Stimulated activated CD4-positive, alpha-beta T cell treated with anti-CD3 and anti-CD28 coated beads, Interleukin-1b, Interleukin-23, amount 100 ng/mL, for 4 hours (primary cell): ENCODE data around the gene IMMT.
"Not testable (repeated sequence)": the region's sequence is repeated elsewhere in the genome, so short reads cannot be mapped to it uniquely, and the experiment has no call there.

ENCODE experiments used
- DNase-seq, 2 donors: peaks; one replicate each; pipeline ENCODE4 v3.0.0-alpha.2; 2020; ENCODE audit warnings: low read depth in 2 of 2

Gene IMMT

DNA sequence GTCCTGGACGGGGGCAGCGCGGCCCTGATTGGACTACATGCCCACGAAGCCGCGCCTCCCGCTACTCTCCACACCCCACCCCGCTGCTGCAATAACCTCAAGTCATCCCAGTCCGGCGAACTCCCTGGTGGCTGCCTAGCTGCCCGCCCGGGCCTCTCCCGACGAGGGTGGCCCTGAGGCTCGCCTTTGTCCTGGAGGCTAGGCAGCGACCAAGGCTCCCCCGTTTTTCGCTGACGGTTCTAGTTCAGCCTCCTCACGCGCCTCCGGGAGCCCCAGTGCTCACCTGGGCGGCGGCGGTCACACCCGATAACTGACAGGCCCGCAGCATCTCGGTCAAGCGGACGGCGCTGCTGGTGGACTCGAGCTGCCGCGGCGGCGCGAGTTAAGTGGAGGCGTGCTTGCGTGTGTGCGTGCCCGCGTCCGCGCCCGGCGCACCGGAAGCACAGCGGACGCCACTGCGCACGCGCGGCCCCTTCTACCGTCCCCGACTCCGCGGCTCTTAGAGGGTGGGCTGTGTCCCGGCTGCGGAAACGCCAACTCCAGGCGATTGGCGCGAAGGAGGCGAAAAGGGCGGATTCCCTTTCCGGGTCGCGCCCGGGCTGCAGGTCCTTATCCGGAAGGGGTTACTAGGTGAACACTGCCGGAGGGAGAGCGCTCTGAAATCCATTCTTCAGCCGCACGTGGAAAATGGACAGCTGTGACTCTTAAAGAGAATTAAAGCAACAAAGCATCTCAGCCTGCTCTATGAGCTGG lies at the start of gene IMMT:
IMMT (minus strand) TSS at position 408 of the 753 bp plus-strand sequence; CDS start at position 328, 80 bp downstream.
- peak; percentile 82 to 93 for DNase-seq

DNA sequence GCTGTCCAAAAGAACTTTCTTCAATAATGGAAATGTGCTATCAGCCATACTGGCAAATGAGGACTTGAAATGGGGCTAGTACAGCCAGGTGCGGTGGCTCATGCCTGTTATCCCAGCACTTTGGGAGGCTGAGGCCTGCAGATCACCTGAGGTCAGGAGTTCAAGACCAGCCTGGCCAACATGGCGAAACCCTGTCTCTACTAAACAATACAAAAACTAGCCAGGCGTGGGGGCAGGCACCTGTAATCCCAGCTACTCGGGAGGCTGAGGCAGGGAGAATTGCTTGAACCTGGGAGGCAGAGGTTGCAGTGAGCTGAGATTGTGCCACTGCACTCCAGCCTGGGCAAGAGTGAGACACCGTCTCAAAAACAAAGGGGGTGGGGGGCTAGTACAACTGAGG lies 49.5 kb upstream of the IMMT start:
- not testable (repeated sequence) for DNase-seq

- DNase-seq = no peak
Observed at GRCh38 chr2:86243950-86244733, 48.9 kb upstream of the IMMT start.

DNA sequence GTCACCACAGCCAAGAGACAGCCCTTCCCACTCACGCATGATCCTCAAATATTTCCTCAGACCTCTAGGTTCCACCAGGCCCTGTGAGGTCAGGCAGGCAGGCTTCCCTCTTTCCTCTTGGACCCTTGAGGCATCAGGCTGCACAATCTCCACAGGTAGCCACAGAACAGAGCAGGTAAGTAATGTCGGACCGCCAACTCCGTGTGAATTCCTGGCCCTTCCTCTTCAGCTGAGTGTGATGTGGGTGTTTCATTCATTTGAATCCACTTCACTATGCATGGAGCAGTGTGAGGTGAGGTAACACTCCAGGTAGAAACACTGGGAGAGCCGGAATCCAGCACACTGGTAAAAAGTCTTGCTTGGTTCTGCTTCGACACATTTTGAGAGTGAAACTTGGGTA lies 48.0 kb upstream of the IMMT start:
- no peak for DNase-seq

DNA sequence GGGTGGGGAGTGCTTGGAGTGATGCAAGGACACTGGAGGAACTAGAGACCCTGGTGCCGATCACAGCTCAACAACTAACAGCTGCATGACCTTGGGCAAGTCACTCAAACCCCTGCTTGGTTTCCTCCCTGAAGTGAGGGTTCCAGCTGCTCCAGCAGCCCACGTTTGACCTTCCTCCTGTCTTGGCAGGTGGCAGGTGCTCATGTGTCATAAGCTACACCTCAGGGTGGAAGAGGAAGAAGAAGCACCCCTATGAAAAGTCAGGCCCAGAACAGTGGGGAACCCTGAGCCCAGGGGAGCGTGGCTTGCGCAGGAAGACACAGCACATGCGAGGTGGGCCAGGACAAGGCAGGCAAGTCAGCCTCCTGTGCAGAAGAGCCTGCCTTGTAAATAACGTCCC lies 46.3 kb upstream of the IMMT start:
- DNase-seq = no peak

DNA sequence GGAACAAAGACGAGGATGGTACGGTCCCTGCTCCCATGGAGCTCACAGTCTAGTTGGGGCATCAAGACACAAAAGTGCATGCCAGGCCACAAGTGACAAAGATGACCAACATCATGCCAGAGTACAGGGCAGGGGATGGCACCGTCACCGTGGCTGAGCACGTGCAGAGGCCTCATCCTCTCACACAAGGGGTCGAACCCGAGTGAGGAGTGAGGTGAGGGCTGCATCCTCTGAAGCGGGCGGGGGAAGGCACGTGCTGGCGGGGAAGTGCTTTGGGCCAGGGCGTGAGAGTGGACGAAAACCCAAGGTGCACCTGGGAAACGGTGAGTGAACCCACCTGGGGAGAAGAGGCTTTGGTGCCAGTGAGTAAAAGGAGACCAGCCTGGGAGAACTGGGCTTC lies 45.0 kb upstream of the IMMT start:
- no peak for DNase-seq

DNA sequence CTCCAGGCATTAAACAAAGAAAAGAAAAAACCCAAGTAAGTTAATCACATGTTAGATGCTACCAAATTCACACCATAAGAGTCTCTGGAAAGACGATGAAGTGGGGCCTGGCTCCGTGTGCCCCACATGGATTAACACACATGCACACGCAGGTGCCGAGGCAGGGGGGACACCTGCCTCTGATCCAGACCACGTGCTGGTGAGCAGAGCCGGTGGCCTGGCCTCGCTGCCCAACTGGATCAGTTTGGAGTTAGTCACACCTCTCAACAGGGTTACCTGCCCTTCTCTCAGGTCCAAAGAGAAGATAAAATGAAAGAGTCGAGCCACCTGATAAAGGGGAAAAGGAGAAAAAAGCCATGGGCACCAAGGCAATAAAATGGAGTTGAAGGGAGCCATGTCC lies 44.5 kb upstream of the IMMT start:
- DNase-seq = no peak

GRCh38 chr2:86239326-86239725 lies 44.1 kb upstream of the IMMT start:
- no peak for DNase-seq

DNA sequence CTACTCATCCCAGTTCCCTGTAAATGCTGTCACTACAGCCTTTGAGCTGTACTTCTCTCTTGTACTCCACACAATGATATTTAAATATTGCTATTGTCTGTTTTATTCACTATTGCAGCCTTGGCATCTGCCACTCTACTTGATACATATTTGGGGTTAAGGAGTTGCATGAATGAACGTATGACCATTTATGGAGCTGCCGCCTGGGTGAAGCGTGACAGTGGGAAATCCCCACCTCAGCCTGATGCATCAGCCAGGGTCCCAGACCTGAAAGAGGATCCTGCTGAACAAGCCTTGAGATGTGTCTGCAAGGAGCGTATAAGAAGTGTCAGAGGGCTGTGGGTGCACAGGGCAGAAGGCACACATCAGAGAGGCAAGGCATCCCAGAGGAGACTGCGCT lies 43.1 kb upstream of the IMMT start:
- DNase-seq = peak; percentile 16 to 41

GRCh38 chr2:86237172-86237571 lies 41.9 kb upstream of the IMMT start:
- DNase-seq = no peak

DNA sequence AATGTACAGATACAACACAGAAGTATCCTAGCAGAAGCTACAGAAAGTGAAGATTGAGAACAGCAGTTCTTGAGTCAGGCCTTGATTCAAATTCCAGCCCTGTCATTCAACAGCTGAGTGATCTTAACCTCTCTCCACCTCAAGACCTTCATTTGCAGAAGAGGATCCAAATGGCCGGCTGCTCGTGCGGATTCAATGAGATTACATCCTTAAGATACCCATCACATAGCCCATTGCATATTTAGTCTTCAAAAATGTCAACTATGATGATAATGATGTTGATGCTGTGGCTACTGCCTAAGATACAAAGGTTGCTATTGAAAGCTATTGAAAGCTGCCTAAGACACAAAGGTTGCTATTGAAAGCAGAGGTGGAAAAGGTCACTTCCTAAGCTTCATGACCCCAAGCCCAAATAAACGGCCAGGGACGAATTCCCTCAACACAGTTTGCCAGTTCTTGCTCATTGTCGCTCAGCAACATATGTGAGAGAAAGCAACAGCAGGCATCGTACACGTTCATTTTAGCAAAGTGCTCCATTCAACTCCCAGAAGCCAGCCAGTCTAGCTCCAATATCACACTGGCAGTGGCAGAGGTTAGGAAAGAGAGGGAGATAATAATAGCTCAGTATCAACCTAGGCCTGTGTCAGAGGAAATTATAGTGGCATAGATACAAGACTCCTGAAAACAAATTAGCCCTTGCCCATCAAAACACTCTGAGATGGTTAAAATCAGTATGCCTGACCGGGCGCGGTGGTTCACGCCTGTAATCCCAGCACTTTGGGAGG lies 40.1 kb upstream of the IMMT start:
- DNase-seq = no peak

DNA sequence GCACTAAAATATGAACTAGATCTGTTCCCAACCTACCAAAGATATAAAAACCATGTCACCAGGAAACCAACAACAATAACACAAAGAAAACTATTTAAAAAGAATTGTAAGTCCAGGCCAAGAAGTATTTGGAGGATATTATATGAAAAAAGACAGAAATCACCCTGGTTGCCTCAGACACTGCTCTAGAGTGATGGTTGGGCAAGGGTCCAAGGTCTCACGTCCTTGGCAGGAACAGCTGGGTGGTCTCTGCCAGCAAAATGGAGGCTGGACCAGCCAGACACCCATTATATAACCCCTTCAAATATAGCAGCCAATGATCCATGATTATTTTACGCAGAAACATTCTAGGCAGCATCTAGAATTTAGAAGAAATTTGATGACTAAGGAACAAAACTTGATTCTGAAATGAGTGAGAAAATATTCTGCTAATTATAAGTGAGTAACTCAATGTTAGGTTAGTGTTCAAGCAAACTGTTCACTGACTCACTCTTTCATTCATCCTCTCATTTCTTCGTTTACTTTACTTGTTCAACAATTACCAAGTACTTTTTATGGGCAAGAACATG lies 39.4 kb upstream of the IMMT start:
- DNase-seq = no peak

DNA sequence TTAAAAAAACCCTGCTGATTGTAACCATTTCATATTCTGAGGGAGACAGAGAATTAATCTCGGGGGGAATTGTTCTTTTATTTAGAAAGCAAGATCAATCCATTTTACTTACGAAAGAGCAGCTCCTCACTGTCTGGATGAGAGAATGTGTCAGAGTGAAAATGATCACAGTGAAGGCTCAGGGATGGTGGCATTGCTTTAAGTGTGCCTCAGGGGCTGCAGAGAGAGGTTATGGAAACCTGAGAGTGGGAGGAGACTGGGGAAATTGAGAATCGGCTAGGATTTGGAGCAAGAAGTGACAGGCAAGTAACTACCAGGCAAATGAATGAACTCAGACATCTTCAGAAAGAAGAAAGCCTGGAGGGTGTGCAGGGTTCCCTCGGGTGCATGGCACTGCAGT lies 38.2 kb upstream of the IMMT start:
- DNase-seq = no peak

- DNase-seq = no peak
Observed at GRCh38 chr2:86232910-86233309, 37.6 kb upstream of the IMMT start.

DNA sequence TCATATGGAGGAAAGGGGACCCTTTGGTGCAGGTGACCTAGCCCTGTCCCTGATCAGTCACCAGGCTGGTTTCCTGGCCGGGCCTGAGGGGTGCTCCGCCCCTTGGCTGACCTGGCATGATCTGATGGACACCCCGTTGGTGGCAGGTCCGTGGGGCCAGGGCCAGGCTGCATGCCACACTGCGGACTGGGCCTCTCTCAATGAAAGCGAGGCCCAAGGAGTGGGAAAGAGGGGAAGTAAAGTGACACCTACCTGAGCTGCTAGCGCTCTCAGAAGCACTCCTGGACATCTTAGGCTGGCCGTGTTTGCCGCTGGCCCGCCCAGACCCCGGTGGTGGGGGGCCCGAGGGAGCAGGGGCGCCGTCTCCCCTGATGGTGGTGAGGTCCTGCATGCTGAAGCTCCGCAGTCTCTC lies 37.1 kb upstream of the IMMT start:
- DNase-seq = no peak

DNA sequence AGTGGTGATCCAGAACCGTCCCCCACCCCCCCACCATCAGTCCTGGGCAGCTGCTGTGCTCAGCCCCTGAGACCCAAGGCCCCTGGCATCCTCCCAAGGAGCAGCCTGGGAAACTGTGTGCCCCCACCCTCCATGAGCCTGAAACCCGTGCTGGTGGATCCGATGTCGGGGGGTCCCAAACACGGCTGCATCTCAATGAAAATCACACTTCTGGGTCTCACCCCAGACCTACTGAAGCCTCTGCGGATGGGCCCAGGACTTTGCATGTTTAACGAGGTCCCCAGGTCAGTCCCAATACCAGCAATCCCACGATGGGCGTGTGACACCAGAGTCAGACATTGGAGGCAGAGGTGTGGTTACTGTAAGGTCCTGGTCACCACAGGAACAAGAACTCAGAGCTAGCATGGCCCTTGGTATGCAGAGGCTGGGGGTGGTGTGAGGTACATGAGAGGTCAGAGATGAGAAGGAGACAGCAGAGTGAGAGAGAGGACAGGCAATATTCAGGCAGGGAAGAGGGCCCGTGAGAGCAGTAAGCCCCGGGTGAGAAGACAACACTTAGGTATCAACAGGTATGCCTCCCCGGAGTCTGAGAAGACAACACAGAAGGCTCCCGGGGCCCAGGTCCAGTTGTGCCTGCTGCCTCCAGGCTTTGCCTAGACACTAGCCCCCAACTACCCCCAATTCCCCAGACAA lies 36.6 kb upstream of the IMMT start:
- DNase-seq = no peak

DNA sequence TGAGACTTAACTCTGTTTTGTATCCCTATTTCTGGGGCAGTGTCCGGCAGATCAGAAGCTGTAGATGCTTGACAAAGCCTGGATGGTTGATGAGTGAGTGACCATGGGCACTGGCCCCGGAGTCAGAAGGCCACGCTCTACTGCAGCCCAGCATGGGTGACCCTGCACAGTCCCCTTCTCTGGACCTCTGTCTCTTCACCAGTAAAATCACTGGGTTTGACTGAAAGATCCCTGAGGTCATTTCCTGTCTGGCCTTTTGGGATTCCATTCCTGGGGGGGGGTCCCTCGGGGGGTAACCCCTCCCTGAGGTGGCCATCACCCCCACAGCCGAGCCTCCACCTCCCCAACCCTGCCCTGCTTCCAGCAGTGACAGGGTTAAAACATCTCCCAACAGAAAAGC lies 35.7 kb upstream of the IMMT start:
- DNase-seq = no peak

GRCh38 chr2:86229221-86229620 lies 34.0 kb upstream of the IMMT start:
- DNase-seq = no peak

DNA sequence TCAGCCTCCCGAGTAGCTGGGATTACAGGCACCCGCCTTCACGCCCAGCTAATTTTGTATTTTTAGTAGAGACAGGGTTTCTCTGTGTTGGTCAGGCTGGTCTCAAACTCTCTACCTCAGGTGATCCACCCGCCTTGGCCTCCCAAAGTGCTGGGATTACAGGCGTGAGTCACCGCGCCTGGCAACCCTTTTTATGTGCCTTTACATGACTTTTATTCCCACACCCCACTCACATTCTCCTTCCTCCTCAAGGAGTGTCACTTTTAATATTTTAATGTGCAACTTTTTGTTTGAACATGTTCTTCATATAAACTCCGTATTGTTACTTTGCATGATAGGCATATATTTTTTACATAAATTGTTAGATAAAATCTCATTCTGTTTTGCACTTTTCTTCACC lies 33.3 kb upstream of the IMMT start:
- not testable (repeated sequence) for DNase-seq

DNA sequence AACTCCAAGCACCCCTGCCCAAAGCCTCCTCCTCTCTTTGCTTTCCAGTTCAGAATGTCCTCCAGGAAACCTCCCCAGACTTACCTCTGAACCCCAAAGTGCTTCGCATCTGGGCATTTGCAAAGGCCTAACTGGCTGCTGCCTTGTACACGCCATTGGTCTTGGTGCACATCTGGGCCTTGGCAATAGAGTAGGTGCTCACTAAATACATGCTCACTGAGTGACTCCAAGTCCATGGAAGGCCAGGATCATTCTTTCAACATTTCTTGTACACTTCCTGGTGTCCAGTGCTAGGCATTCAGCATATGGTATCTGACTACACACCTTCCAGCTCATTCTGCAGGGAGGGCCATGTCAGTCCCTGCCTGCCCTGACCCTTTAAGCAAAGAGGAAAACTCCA lies 32.4 kb upstream of the IMMT start:
- DNase-seq = no peak
